ENCODE measurements around the gene TIMM44.

- no peak for TF ChIP-seq GATA2 (IDR thresholded peaks at IDR 0.05; ENCODE audit: low read depth, low read length)
- TF ChIP-seq GATA3 (IDR thresholded peaks at IDR 0.05; ENCODE audit: low read depth, low read length), result no peak
These were observed 36.3 kb downstream of the TIMM44 start for GRCh38 chr19:7907122-7907521.

Data from SH-SY5Y (cell line).